ENCODE measurements around the gene FMNL2.

- no peak for TF ChIP-seq EZH2 (IDR thresholded peaks at IDR 0.05; ENCODE audit: borderline replicate concordance, low read depth, low read length, severe bottlenecking)
- TF ChIP-seq CTCF (IDR thresholded peaks at IDR 0.05; ENCODE audit: borderline replicate concordance, extremely low read depth, low read length, poor library complexity, severe bottlenecking), result no peak
Observed at GRCh38 chr2:152343426-152343825, 8.5 kb downstream of the FMNL2 start.
